Loucy (cell line): Measurements from ENCODE around the gene SLC9A9.

Source experiments
- H2AFZ ChIP-seq: fragments of 200-600 bp; sonication (generic); 2 replicates; pipeline ENCODE4 v1.6.0; 2016; ENCODE audit warnings: antibody characterized with exemption, mild to moderate bottlenecking, low read length, moderate library complexity
- H3F3A ChIP-seq: fragments of 200-600 bp; 2 replicates; pipeline ENCODE4 v1.6.0; 2016; ENCODE audit warnings: antibody characterized with exemption, low read depth, mild to moderate bottlenecking
- H3K27me3 ChIP-seq: fragments of 200-600 bp; sonication (generic); 2 replicates; pipeline ENCODE4 v1.6.1; 2014; ENCODE audit warnings: low read length, mild to moderate bottlenecking; ENCODE audit not compliant: insufficient read depth, poor library complexity, severe bottlenecking
- H3K36me3 ChIP-seq: fragments of 200-600 bp; sonication (generic); 2 replicates; pipeline ENCODE4 v1.6.1; 2016; ENCODE audit warnings: low read length; ENCODE audit not compliant: insufficient read depth
- H3K4me1 ChIP-seq: fragments of 200-600 bp; sonication (generic); 2 replicates; pipeline ENCODE4 v1.5.1; 2014; ENCODE audit warnings: low read length, mild to moderate bottlenecking; ENCODE audit not compliant: insufficient read depth, poor library complexity, severe bottlenecking
- H3K4me2 ChIP-seq: fragments of 200-600 bp; sonication (generic); 2 replicates; pipeline ENCODE4 v1.6.0; 2014; ENCODE audit warnings: antibody characterized with exemption, low read length, low read depth, mild to moderate bottlenecking; ENCODE audit not compliant: poor library complexity, severe bottlenecking
- H3K4me3 ChIP-seq: fragments of 200-600 bp; sonication (generic); 2 replicates; pipeline ENCODE4 v1.5.1; 2014; ENCODE audit warnings: low read length, mild to moderate bottlenecking, mixed read lengths; ENCODE audit not compliant: poor library complexity, severe bottlenecking
- H3K79me2 ChIP-seq: fragments of 200-600 bp; sonication (generic); 2 replicates; pipeline ENCODE4 v1.6.1; 2014; ENCODE audit warnings: low read length; ENCODE audit not compliant: insufficient read depth
- H3K9ac ChIP-seq: fragments of 200-600 bp; sonication (generic); 2 replicates; pipeline ENCODE4 v1.6.0; 2014; ENCODE audit warnings: mild to moderate bottlenecking, low read depth, low read length, moderate library complexity; ENCODE audit not compliant: poor library complexity, severe bottlenecking
- H3K9me2 ChIP-seq: fragments of 200-600 bp; sonication (generic); replicated peaks from 2 replicates; pipeline ENCODE4 v1.6.1; 2016; ENCODE audit warnings: low read depth, low read length, mixed read lengths
- H3K9me3 ChIP-seq: fragments of 200-600 bp; sonication (generic); 2 replicates; pipeline ENCODE4 v1.6.1; 2014; ENCODE audit warnings: mild to moderate bottlenecking, antibody characterized with exemption, low read length, low read depth; ENCODE audit not compliant: insufficient read depth
- H4K20me1 ChIP-seq: fragments of 200-600 bp; sonication (generic); 2 replicates; pipeline ENCODE4 v1.6.0; 2014; ENCODE audit warnings: antibody characterized with exemption, low read length, mild to moderate bottlenecking; ENCODE audit not compliant: insufficient read depth, poor library complexity, severe bottlenecking
- CTCF ChIP-seq: fragments of 200-600 bp; sonication (generic); conservative IDR thresholded peaks from 2 replicates; pipeline ENCODE4 v1.5.1; 2014; ENCODE audit warnings: mild to moderate bottlenecking, antibody characterized with exemption, low read length
- EZH2phosphoT487 ChIP-seq: fragments of 200-600 bp; IDR thresholded peaks from 2 replicates; pipeline ENCODE4 v1.6.1; 2018; ENCODE audit warnings: antibody characterized with exemption, mild to moderate bottlenecking, moderate library complexity, borderline replicate concordance

The SLC9A9 gene

GRCh38 chr3:143832433-143832832, 15.8 kb downstream of the SLC9A9 start:
- TF ChIP-seq CTCF, result no peak
- TF ChIP-seq EZH2phosphoT487, result no peak
- Histone ChIP-seq H3K9ac (no peak overlapping the region), H3K27me3 (no peaks in the 10 kb centered on the region), H4K20me1 (no peaks in the 10 kb centered on the region), H2AFZ (no peak overlapping the region), H3K4me1 (no peaks in the 10 kb centered on the region), H3K4me2 (no peak overlapping the region), H3F3A (no peaks in the 10 kb centered on the region), H3K4me3 (no peak overlapping the region), H3K79me2 (no peaks in the 10 kb centered on the region), H3K9me2 (no peaks in the 10 kb centered on the region), H3K9me3 (no peaks in the 10 kb centered on the region), H3K36me3 (no peaks in the 10 kb centered on the region)

- Histone ChIP-seq H3K27me3 (no peaks in the 10 kb centered on the region), H3K4me3 (no peak overlapping the region), H3K4me2 (no peak overlapping the region), H3K4me1 (no peaks in the 10 kb centered on the region), H3K9me2 (no peaks in the 10 kb centered on the region), H3K36me3 (no peaks in the 10 kb centered on the region), H3F3A (no peaks in the 10 kb centered on the region), H3K9ac (no peak overlapping the region), H3K9me3 (no peaks in the 10 kb centered on the region), H3K79me2 (no peaks in the 10 kb centered on the region), H2AFZ (no peak overlapping the region), H4K20me1 (no peaks in the 10 kb centered on the region)
- TF ChIP-seq EZH2phosphoT487, result no peak
- no peak for TF ChIP-seq CTCF
These were observed 16.3 kb downstream of the SLC9A9 start for GRCh38 chr3:143831994-143832393.

- Histone ChIP-seq H3K4me3 (no peak overlapping the region), H3F3A (no peaks in the 10 kb centered on the region), H3K4me1 (no peaks in the 10 kb centered on the region), H3K4me2 (no peak overlapping the region), H3K9me2 (no peaks in the 10 kb centered on the region), H2AFZ (no peak overlapping the region), H3K27me3 (no peaks in the 10 kb centered on the region), H3K36me3 (no peaks in the 10 kb centered on the region), H3K79me2 (no peaks in the 10 kb centered on the region), H4K20me1 (no peaks in the 10 kb centered on the region), H3K9me3 (no peaks in the 10 kb centered on the region), H3K9ac (no peak overlapping the region)
- no peak for TF ChIP-seq CTCF
- TF ChIP-seq EZH2phosphoT487, result no peak
These were observed 17.1 kb downstream of the SLC9A9 start for GRCh38 chr3:143831208-143831607.
